GM12878 (cell line): ENCODE data around the gene CANT1. TPM values are rescaled to one million over a fixed set of nuclear protein-coding genes. Genes with fewer than 3 reads are reported as not detected.

ENCODE experiments used
- ATAC-seq: fragments of 200-7000 bp; cut with Tn5 transposase; 3 replicates; pipeline ENCODE4 v1.9.1; 2020; ENCODE audit warnings: mild to moderate bottlenecking, moderate library complexity
- BruUV-seq: library from RNA; stranded (reverse); fragments of 400-500 nt; replicated peaks from 2 replicates; lab custom pipeline; 2021; lab: Mats Ljungman, UMichigan
- CTCF ChIA-PET: fragments of 300-600 bp; sonication (Branson Sonifier 250); formaldehyde crosslinking; extraction: SDS; loops from one replicate; lab custom pipeline; 2021; ENCODE audit warnings: inconsistent platforms; lab: Yijun Ruan, JAX
- POLR2A ChIA-PET: fragments of 350-600 bp; formaldehyde crosslinking; extraction: SDS; loops from one replicate; lab custom pipeline; 2021; ENCODE audit warnings: inconsistent platforms; lab: Charles Lee
- RAD21 ChIA-PET: fragments of 300-600 bp; sonication (Branson Sonifier 250); formaldehyde crosslinking; loops from one replicate; lab custom pipeline; 2023; ENCODE audit warnings: antibody characterized with exemption; ENCODE audit not compliant: unreplicated experiment; lab: Charles Lee
- SMC1A ChIA-PET: fragments of 300-600 bp; sonication (Branson Sonifier 250); formaldehyde crosslinking; loops from one replicate; lab custom pipeline; 2023; ENCODE audit not compliant: unreplicated experiment, uncharacterized antibody; lab: Charles Lee
- DNase-seq: peaks from one replicate; pipeline ENCODE4 v3.0.0-alpha.2; 2011; ENCODE audit warnings: low read depth, low spot score
- FAIRE-seq: peaks from 3 replicates; lab custom pipeline; 2011; peaks lifted over from hg19 to GRCh38; lab: Jason Lieb, UNC
- H2AFZ ChIP-seq: 2 replicates; pipeline ENCODE4 v1.6.0; 2011; ENCODE audit warnings: low read depth, low read length, control low read depth; ENCODE audit not compliant: control insufficient read depth
- H3K27ac ChIP-seq: 2 replicates; pipeline ENCODE4 v1.5.1; 2011; ENCODE audit warnings: control low read depth; ENCODE audit not compliant: control insufficient read depth, insufficient read depth
- H3K27me3 ChIP-seq, 2 experiments: replicated peaks in 1 of 2; 2 replicates each; pipeline versions ENCODE4 v1.6.0 to v1.6.1; 2011; ENCODE audit warnings: low read length in 1 of 2; ENCODE audit not compliant: control insufficient read depth in 2 of 2, insufficient read depth in 2 of 2
- H3K36me3 ChIP-seq, 2 experiments: 2 replicates each; pipeline ENCODE4 v1.5.1; 2011; ENCODE audit warnings: low read length in 1 of 2; ENCODE audit not compliant: control insufficient read depth in 2 of 2, insufficient read depth in 2 of 2
- H3K4me1 ChIP-seq: 2 replicates; pipeline ENCODE4 v1.6.1; 2011; ENCODE audit warnings: mild to moderate bottlenecking, low read length, moderate library complexity, mixed read lengths; ENCODE audit not compliant: control insufficient read depth, insufficient read depth
- H3K4me2 ChIP-seq: 2 replicates; pipeline ENCODE4 v1.6.0; 2011; ENCODE audit warnings: control low read depth; ENCODE audit not compliant: control insufficient read depth, insufficient read depth
- H3K4me3 ChIP-seq: fragments of 200-600 bp; sonication (generic); 2 replicates; pipeline ENCODE4 v1.5.1; 2016
- H3K79me2 ChIP-seq: 2 replicates; pipeline ENCODE4 v1.6.0; 2011; ENCODE audit warnings: low read length; ENCODE audit not compliant: control insufficient read depth, insufficient read depth
- H3K9ac ChIP-seq: 2 replicates; pipeline ENCODE4 v1.8.0; 2011; ENCODE audit warnings: low read length, control low read depth, mixed read lengths; ENCODE audit not compliant: control insufficient read depth, insufficient read depth
- H3K9me3 ChIP-seq: replicated peaks from 3 replicates; pipeline ENCODE4 v1.5.1; 2011; ENCODE audit warnings: mild to moderate bottlenecking, low read length; ENCODE audit not compliant: control insufficient read depth, insufficient read depth
- H4K20me1 ChIP-seq: 2 replicates; pipeline ENCODE4 v1.6.0; 2011; ENCODE audit not compliant: control insufficient read depth, insufficient read depth
- BCL11A ChIP-seq: IDR thresholded peaks from 2 replicates; pipeline ENCODE4 v1.6.1; 2011; ENCODE audit warnings: low read depth, low read length
- BRCA1 ChIP-seq: IDR thresholded peaks from 2 replicates; pipeline ENCODE4 v1.6.1; 2011; ENCODE audit warnings: low read depth, low read length, improper control_type of control experiment
- DPF2 ChIP-seq: fragments of 450-650 bp; IDR thresholded peaks from 2 replicates; pipeline ENCODE4 v1.6.1; 2017; ENCODE audit warnings: mild to moderate bottlenecking
- IKZF2 ChIP-seq, 2 experiments: fragments of 450-650 bp; IDR thresholded peaks; 2 replicates each; pipeline ENCODE4 v1.6.1; 2017; ENCODE audit warnings: mild to moderate bottlenecking in 2 of 2, moderate library complexity in 2 of 2
- KDM1A ChIP-seq: fragments of 200-600 bp; sonication (generic); IDR thresholded peaks from 2 replicates; pipeline ENCODE4 v1.6.1; 2016; ENCODE audit warnings: borderline replicate concordance
- LARP7 ChIP-seq: fragments of 450-650 bp; IDR thresholded peaks from 2 replicates; pipeline ENCODE4 v1.6.1; 2017; ENCODE audit warnings: mild to moderate bottlenecking
- POLR2AphosphoS5 ChIP-seq: IDR thresholded peaks from 2 replicates; pipeline ENCODE4 v1.6.1; 2011; ENCODE audit warnings: mild to moderate bottlenecking, low read length, inconsistent platforms
- PRDM15 ChIP-seq: fragments of 450-650 bp; formaldehyde crosslinking; IDR thresholded peaks from 2 replicates; pipeline ENCODE4 v1.4.0; 2020; ENCODE audit warnings: mild to moderate bottlenecking, moderate library complexity
- SMC3 ChIP-seq: IDR thresholded peaks from 2 replicates; pipeline ENCODE4 v1.6.1; 2011; ENCODE audit warnings: low read length, improper control_type of control experiment, borderline replicate concordance
- TCF12 ChIP-seq: IDR thresholded peaks from 2 replicates; pipeline ENCODE4 v1.6.1; 2011; ENCODE audit warnings: low read depth, mild to moderate bottlenecking, low read length
- YBX1 ChIP-seq: fragments of 450-650 bp; IDR thresholded peaks from 2 replicates; pipeline ENCODE4 v1.6.1; 2016; ENCODE audit warnings: antibody characterized with exemption
- ZBTB4 ChIP-seq: fragments of 450-650 bp; formaldehyde crosslinking; IDR thresholded peaks from 2 replicates; pipeline ENCODE4 v1.4.0; 2022; ENCODE audit warnings: mild to moderate bottlenecking, moderate library complexity
- WGBS: methylation state at CpG from one replicate; pipeline ENCODE4 v1.1.6; 2016; ENCODE audit warnings: low lambda C conversion rate; ENCODE audit not compliant: insufficient replicate concordance, insufficient coverage; ENCODE audit errors: missing lambda C conversion rate; 5-methylcytosine and 5-hydroxymethylcytosine counted together
- in situ Hi-C: fragments of 300-500 bp; cut with MboI; formaldehyde crosslinking; loops from 9 replicates; pipeline ENCODE4 v1.14.3; 2018; ENCODE audit warnings: mixed read lengths
- intact Hi-C: fragments of 100-400 bp; cut with micrococcal nuclease; formaldehyde crosslinking; loops from one replicate; pipeline ENCODE4 v1.14.2; 2022; ENCODE audit not compliant: unreplicated experiment
- polyA plus RNA-seq, 11 experiments: library from polyadenylated mRNA; depleted of rRNA in 4 of 11; unstranded in 6 of 11; stranded (reverse) in 5 of 11; fragments of >200 nt; fragmentation: Nextera tagmentation in 4 of 11; fragmentation: Illumina TruSeq in 1 of 11; extraction: Ambion mirVana in 4 of 11; extraction: Trizol in 1 of 11; gene quantifications; 1 replicate in 1 of 11; 2 replicates in 10 of 11; pipeline versions ENCODE4 v1.2.1 to v1.2.3, GENCODE V29; 2011 to 2016; ENCODE audit warnings: inconsistent platforms in 2 of 11, missing spikeins in 2 of 11, low read depth in 1 of 11
- total RNA-seq, 4 experiments: library from RNA; depleted of rRNA in 3 of 4; stranded (reverse); fragments of >200 nt in 3 of 4; fragmentation: Illumina TruSeq in 1 of 4; extraction: Trizol in 1 of 4; gene quantifications; 2 replicates each; pipeline versions ENCODE4 v1.2.1 to v1.2.3, GENCODE V29; 2013 to 2021

CANT1 gene
- total and polyA plus RNA-seq, 10 of the 15 experiments (the other 5 are each of a cell fraction or from before 2014, with no cell fraction given): 2.2 to 59.2 (median 20.2) TPM

GRCh38 chr17:79033741-79034501 is 24.4 kb upstream of the CANT1 start:
- H3K9me3 ChIP-seq: no peaks in the 10 kb centered on the region
- in situ Hi-C loops: no loop called here
- peaks cover 2% of the 10 kb centered on the region in 2 experiments; a peak in 3 of 4 replicates for H3K27me3 ChIP-seq
- DNase-seq (no peak), FAIRE-seq (no peak), ATAC-seq (no peak)
- no peak overlapping the region for H3K4me3 ChIP-seq
- H4K20me1 ChIP-seq: no peaks in the 10 kb centered on the region
- H3K36me3 ChIP-seq: no peaks in the 10 kb centered on the region
- H3K79me2 ChIP-seq: no peaks in the 10 kb centered on the region
- ChIA-PET RAD21 (no interaction called here), POLR2A (no interaction called here), SMC1A (no interaction called here), CTCF (interaction anchor here (0.6 to 1.3 kb wide), 4 partner anchors 11 to 17 kb away, joined by 3 to 4 read pairs (median 4); no protein-coding TSS in a partner anchor)
- 47% methylated on average over 28 of the region's 28 CpGs for WGBS
- H2AFZ ChIP-seq: no peak overlapping the region
- BruUV-seq: no TSS peak
- intact Hi-C loops: no loop called here
- H3K4me1 ChIP-seq: peaks cover 6% of the 10 kb centered on the region
- no peak overlapping the region for H3K4me2 ChIP-seq
- TF ChIP-seq ZBTB4 (CRISPR knock-in tag): no peak
- TF ChIP-seq TCF12: no peak
- no peak for TF ChIP-seq DPF2
- TF ChIP-seq SMC3: no peak
- no peak for TF ChIP-seq BRCA1
- TF ChIP-seq PRDM15 (CRISPR knock-in tag): no peak
- no peak for TF ChIP-seq YBX1
- TF ChIP-seq LARP7: no peak
- TF ChIP-seq KDM1A: no peak
- no peak for TF ChIP-seq POLR2AphosphoS5
- TF ChIP-seq BCL11A: no peak
- TF ChIP-seq IKZF2 (IDR thresholded peaks at IDR 0.05): no peak
- H3K27ac ChIP-seq: no peak overlapping the region
- no peak overlapping the region for H3K9ac ChIP-seq
